A549 treated with GW870086 at 1 μM for 4 hours (cell line): ENCODE data around the gene MPI. TPM values are rescaled to one million over a fixed set of nuclear protein-coding genes. Genes with fewer than 3 reads are reported as not detected.

Source experiments
- total RNA-seq: library from RNA; stranded (reverse); fragments of 200-300 nt; extraction: Qiagen RNA extraction; gene quantifications from 5 replicates; pipeline ENCODE4 v1.2.3, GENCODE V29; 2022; ENCODE audit warnings: low read depth

Gene MPI, protein sequence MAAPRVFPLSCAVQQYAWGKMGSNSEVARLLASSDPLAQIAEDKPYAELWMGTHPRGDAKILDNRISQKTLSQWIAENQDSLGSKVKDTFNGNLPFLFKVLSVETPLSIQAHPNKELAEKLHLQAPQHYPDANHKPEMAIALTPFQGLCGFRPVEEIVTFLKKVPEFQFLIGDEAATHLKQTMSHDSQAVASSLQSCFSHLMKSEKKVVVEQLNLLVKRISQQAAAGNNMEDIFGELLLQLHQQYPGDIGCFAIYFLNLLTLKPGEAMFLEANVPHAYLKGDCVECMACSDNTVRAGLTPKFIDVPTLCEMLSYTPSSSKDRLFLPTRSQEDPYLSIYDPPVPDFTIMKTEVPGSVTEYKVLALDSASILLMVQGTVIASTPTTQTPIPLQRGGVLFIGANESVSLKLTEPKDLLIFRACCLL
- 27.2 to 38.6 TPM (median 30.2 TPM) in 5 replicates for total RNA-seq

DNA sequence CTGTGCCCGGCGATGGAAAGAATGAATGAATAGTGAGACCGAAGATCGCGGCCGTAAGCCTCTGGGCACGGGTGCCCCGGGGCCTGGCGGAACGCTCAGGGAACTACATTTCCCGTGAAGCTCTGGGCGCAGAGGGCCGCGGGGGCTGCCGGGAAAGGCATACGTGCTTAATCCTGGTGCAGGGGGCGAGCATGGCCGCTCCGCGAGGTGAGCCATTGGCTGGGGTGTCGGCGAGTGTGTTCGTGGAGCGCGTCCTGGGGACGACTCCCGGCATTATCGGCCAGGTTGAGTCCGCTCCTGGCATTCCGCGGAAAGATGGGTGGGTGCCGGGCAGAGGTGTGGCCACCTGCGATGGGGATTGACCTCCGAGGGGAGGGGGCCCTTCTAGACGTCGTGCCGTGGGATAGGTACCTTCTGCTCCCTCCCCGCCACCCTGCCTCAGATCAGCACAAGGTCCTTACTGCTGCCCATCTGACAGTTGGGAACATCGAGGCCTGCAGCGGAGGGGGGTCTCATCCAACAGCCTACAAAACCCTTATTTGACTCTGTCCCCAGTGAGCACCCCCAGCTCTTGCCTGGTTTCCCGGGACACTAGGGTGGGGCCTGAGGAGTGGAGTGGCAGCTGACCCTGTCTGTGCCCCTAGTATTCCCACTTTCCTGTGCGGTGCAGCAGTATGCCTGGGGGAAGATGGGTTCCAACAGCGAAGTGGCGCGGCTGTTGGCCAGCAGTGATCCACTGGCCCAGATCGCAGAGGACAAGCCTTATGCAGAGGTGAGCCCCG, at the start of gene MPI:
Gene MPI, plus strand, starts transcription at position 160 of the 782 bp plus-strand sequence. Its CDS starts 32 bp downstream, at position 192.

DNA sequence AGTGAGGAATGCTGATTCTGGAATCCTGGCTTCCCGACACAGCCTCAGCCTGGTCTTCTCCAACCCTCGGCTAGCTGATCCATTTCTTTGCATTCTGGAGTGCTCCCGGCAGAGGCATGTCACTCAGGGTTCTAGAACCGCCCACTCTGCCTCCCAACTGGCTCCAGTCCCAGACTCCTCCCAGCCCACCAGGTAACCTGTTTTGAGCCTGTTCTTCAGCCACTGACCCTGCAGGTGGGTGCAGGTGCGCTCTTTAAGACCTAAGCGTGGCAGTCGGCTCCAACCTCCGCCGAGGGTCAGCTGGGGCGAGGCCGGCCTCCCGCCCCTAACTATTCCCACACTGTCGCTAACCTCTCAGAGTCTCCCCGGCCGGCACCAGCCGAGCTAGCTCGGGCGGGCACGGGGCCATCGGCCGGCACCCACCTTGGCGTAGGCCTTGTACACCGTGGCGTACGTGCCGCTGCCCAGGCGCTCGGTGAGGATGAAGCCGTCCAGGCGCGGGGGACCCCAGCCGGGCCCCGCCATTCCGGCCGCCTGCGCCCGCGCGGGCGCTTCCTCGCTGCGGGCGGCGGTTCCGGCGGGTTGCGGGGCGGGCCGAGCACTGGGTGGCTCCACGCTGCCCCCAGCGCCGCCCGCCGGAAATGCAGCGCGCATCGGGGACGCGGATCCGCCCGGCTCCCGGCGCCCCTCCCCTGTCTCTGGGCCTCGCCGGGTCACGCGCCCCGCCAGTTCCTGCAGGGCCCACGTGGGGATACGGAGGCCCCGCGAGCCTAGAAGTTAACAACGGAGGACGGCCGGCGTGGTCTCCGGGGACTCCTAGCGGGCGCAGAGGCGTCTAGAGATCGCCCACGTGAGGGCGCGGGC, 47.0 kb upstream of the MPI start, which contains the start of gene ULK3:
Gene ULK3, minus strand, starts transcription at position 576 of the 864 bp plus-strand sequence. Its CDS starts 51 bp downstream, at position 525.

DNA sequence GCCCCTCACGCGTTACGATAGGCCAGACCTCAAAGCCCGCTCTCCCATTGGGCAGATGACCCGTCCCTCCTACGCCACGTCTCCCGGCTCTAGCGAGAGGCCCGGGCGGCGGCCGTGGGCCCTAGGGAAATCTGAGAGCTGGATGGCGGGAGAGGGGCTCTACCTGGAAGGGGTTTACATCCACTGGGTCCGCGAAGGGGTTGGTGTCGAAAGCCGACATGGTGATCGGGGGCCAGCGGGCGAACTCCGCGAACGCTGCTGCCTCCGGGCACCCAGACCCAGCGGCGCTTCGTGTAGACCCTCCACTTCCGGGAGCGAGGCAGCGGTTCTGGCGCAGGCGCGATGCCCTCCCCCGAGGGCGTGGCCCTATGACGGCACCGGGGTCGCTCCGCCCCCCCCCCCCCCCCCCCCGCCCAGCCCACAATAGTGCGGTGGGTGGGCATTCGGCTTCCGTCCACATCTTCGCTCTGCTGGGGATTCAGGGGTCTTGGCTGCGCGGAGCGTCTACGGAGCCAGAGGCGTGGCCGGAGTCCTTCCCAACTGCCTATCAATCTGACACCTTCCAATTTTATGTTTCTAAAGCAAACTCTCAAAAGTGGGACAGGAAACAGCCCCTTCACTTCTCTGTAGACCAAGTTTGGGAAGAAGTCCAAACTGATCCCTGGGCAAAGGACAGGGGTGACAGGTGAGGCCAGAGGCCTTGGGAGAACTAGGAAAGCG, 16.6 kb upstream of the MPI start, which contains the start of gene SCAMP2:
Gene SCAMP2, minus strand, starts transcription at position 330 of the 720 bp plus-strand sequence. Its CDS starts 110 bp downstream, at position 220.

DNA sequence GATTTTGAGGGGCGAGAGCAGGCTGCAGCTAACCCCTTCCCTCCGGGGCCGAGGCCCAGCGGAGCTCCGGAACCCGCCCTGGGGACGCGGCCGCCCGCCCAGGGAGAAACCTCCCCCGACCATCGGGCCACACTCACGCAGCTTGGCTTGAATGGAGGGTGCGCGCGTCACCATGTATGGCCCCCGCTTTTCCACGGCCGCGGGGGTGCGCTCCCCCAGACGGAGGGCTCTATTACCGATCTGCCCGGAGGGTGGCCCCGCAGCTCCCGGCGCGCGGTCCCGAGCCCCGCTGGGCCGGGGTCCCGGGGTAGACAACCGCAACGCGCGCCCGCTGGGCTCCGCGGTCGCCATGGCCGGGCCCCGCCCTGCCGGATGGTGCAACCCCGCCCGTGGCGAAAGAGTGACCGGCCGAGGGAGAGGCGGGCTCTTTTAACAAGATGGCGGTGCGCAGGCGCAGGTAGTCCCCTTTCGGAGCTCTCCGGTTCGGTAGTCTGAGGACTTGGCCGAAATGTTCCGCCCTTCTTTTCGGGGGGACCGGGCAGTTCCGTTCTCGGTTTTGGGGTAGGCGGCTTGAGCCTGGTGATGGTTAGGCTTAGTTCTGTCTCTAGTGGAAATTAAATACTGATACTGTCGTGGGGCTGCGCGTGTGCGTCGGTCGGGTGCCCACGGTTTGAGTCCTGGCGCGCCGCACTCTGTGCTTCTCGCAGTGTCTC, 16.8 kb downstream of the MPI start, which contains the start of gene FAM219B:
Gene FAM219B, minus strand, starts transcription at position 402 of the 713 bp plus-strand sequence. Its CDS starts 51 bp downstream, at position 351.

DNA sequence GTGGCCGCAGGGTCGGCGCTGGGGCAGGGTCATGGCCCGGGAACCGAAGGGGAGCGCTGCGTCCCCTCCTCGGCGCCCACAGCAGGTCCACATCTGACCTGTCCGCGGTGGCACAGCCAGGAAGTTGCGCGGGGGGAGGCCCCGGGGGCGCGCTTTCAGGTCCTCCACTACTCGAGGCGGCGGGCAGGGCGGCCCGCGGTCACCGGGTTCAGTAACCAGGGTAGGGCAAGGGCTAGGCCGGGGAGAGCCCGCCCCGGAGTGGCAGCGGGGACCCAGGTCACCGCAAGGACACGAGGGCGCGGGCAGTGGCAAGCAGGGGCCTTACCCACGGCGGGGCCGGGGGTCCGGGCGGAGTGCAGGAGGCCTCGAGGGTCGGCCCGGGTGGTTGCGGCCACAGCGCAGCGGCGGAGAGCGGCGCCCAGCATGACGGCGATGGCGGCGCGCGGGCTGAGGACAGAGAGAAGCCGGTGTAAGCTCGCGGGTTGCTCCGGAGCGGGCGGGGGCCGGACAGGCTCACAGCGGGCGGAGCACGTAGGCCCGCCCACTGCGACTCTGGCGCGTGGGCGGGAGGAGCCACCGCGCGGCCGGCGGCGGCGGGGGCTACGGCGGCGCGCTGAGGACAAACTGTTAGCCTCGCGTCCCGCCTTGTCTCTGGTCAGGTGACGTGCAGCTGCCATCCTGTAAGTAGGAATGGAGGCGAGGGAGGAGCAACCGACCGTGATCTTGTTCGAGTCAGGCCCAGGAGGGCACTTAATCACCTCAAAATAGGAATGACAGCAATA, 47.9 kb downstream of the MPI start, which contains the start of gene COX5A:
Gene COX5A, minus strand, starts transcription at position 484 of the 782 bp plus-strand sequence. Its CDS starts 59 bp downstream, at position 425.

Other genes starting within 250 kb of the MPI start
- gene EDC3, start 194.0 kb upstream of the MPI start, total RNA-seq, result 17.1 to 23.2 TPM (median 19.0 TPM) in 5 replicates
- 1.1 to 2.3 TPM (median 1.7 TPM) in 5 replicates for gene CYP1A1, start 164.5 kb upstream of the MPI start, total RNA-seq
- gene CYP1A2, start 141.2 kb upstream of the MPI start, total RNA-seq, result 0.05 TPM in 1 of 5 replicates, not detected in the others
- 55.9 to 67.4 TPM (median 62.0 TPM) in 5 replicates for gene CSK, start 108.0 kb upstream of the MPI start, total RNA-seq
- gene LMAN1L, start 77.2 kb upstream of the MPI start, total RNA-seq, result not detected in 5 replicates
- gene CPLX3, start 63.4 kb upstream of the MPI start, total RNA-seq, result 0.07 to 0.13 TPM in 2 of 5 replicates, not detected in the others
- 29.2 to 34.6 TPM (median 32.7 TPM) in 5 replicates for gene ULK3, start 46.9 kb upstream of the MPI start, total RNA-seq
- 54.4 to 68.8 TPM (median 65.9 TPM) in 5 replicates for gene SCAMP2, start 16.7 kb upstream of the MPI start, total RNA-seq
- gene FAM219B, start 16.8 kb downstream of the MPI start, total RNA-seq, result 30.1 to 38.8 TPM (median 36.4 TPM) in 5 replicates
- gene COX5A, start 48.0 kb downstream of the MPI start, total RNA-seq, result 525 to 634 TPM (median 565 TPM) in 5 replicates
- 22.1 to 29.5 TPM (median 27.1 TPM) in 5 replicates for gene RPP25, start 66.7 kb downstream of the MPI start, total RNA-seq
- gene SCAMP5, start 105.5 kb downstream of the MPI start, total RNA-seq, result 10.1 to 14.2 TPM (median 12.0 TPM) in 5 replicates
- gene PPCDC, start 133.5 kb downstream of the MPI start, total RNA-seq, result 12.4 to 18.3 TPM (median 16.6 TPM) in 5 replicates